H1 (cell line): ENCODE results near the gene NIPAL3. TPM values are rescaled to one million over a fixed set of nuclear protein-coding genes. Genes with fewer than 3 reads are reported as not detected.

Experiments used
- CTCF ChIA-PET: fragments of 300-600 bp; sonication (Branson Sonifier 250); formaldehyde crosslinking; loops from one replicate; lab custom pipeline; 2021; ENCODE audit not compliant: partially characterized antibody; lab: Charles Lee
- POLR2A ChIA-PET: fragments of 300-600 bp; sonication (Branson Sonifier 250); formaldehyde crosslinking; loops from one replicate; lab custom pipeline; 2021; ENCODE audit warnings: inconsistent platforms; ENCODE audit not compliant: partially characterized antibody; lab: Charles Lee
- DNase-seq, 2 experiments: peaks; one replicate each; pipeline versions ENCODE4 v3.0.0 to v3.0.0-alpha.2; 2010 to 2022; ENCODE audit warnings: low spot score in 2 of 2, low read depth in 1 of 2, mixed read lengths in 1 of 2
- FAIRE-seq: peaks from 2 replicates; lab custom pipeline; 2011; peaks lifted over from hg19 to GRCh38; lab: Jason Lieb, UNC
- H2AFZ ChIP-seq: 2 replicates; pipeline ENCODE4 v1.8.1; 2012; ENCODE audit warnings: low read length, inconsistent platforms
- H2AK5ac ChIP-seq: 2 replicates; pipeline ENCODE4 v1.6.1; 2013; ENCODE audit warnings: low read depth, low read length
- H2BK120ac ChIP-seq: replicated peaks from 2 replicates; pipeline ENCODE3; 2013; ENCODE audit warnings: low read depth, low read length, inconsistent platforms
- H2BK12ac ChIP-seq: 2 replicates; pipeline ENCODE4 v1.6.1; 2013; ENCODE audit warnings: low read depth, low read length
- H2BK15ac ChIP-seq: 2 replicates; pipeline ENCODE4 v1.6.1; 2013; ENCODE audit warnings: low read length
- H2BK20ac ChIP-seq: 2 replicates; pipeline ENCODE4 v1.6.1; 2013; ENCODE audit warnings: low read length
- H2BK5ac ChIP-seq: 2 replicates; pipeline ENCODE4 v1.6.1; 2013; ENCODE audit warnings: low read depth, low read length
- H3K14ac ChIP-seq: 2 replicates; pipeline ENCODE4 v1.6.1; 2013; ENCODE audit warnings: inconsistent platforms; ENCODE audit not compliant: insufficient read length
- H3K18ac ChIP-seq: 2 replicates; pipeline ENCODE4 v1.6.1; 2013; ENCODE audit warnings: low read length; ENCODE audit errors: extremely low read depth
- H3K23ac ChIP-seq: 2 replicates; pipeline ENCODE4 v1.6.1; 2013; ENCODE audit warnings: inconsistent platforms; ENCODE audit not compliant: insufficient read length
- H3K23me2 ChIP-seq: 2 replicates; pipeline ENCODE4 v1.6.1; 2013; ENCODE audit warnings: low read depth, low read length
- H3K27ac ChIP-seq: 2 replicates; pipeline ENCODE4 v1.6.1; 2011; ENCODE audit warnings: low read depth, low read length, inconsistent platforms
- H3K27me3 ChIP-seq, 4 experiments: replicated peaks in 1 of 4; 1 replicate in 1 of 4; 2 replicates in 3 of 4; pipeline versions ENCODE4 v1.6.1 to v1.8.1; 2011 to 2013; ENCODE audit warnings: low read length in 3 of 4, mild to moderate bottlenecking in 3 of 4, inconsistent platforms in 2 of 4, mixed read lengths in 2 of 4, moderate library complexity in 1 of 4; ENCODE audit not compliant: control insufficient read depth in 3 of 4, insufficient read depth in 3 of 4; ENCODE audit errors: extremely low read depth in 1 of 4
- H3K36me3 ChIP-seq, 4 experiments: 2 replicates each; pipeline versions ENCODE4 v1.6.1 to v1.8.1; 2011 to 2013; ENCODE audit warnings: mild to moderate bottlenecking in 4 of 4, low read length in 3 of 4, moderate library complexity in 2 of 4, control low read depth in 1 of 4, inconsistent platforms in 1 of 4; ENCODE audit not compliant: insufficient read depth in 4 of 4, control insufficient read depth in 2 of 4
- H3K4ac ChIP-seq: replicated peaks from 2 replicates; pipeline ENCODE3; 2013; ENCODE audit warnings: low read length, low read depth, mixed read lengths, inconsistent platforms; ENCODE audit not compliant: insufficient read length
- H3K4me1 ChIP-seq, 4 experiments: replicated peaks in 1 of 4; 1 replicate in 1 of 4; 2 replicates in 3 of 4; pipeline versions ENCODE4 v1.6.1 to v1.8.1; 2011 to 2013; ENCODE audit warnings: low read length in 3 of 4, inconsistent platforms in 2 of 4, mixed read lengths in 1 of 4; ENCODE audit not compliant: insufficient read depth in 4 of 4, control insufficient read depth in 3 of 4
- H3K4me2 ChIP-seq, 2 experiments: 2 replicates each; pipeline versions ENCODE4 v1.6.1 to v1.8.1; 2011 to 2013; ENCODE audit warnings: low read depth in 2 of 2, low read length in 2 of 2, control low read depth in 1 of 2, inconsistent platforms in 1 of 2, mild to moderate bottlenecking in 1 of 2; ENCODE audit not compliant: insufficient read depth in 1 of 2
- H3K4me3 ChIP-seq, 4 experiments: fragments of 200-600, 300-600 bp in 1 of 4; sonication (generic), shearing (Covaris generic), sonication (Bioruptor Twin) in 1 of 4; 2 replicates each; pipeline versions ENCODE4 v1.5.1 to v1.8.1; 2011 to 2016; ENCODE audit warnings: low read length in 4 of 4, low read depth in 3 of 4, control low read depth in 2 of 4, inconsistent platforms in 2 of 4, mild to moderate bottlenecking in 2 of 4, mixed read lengths in 1 of 4, moderate library complexity in 1 of 4; ENCODE audit not compliant: insufficient read depth in 2 of 4; ENCODE audit errors: extremely low read depth in 1 of 4
- H3K56ac ChIP-seq: replicated peaks from 2 replicates; pipeline ENCODE3; 2013; ENCODE audit warnings: low read depth, mild to moderate bottlenecking, mixed read lengths, low read length, inconsistent platforms; ENCODE audit not compliant: insufficient read length
- H3K79me1 ChIP-seq: 2 replicates; pipeline ENCODE4 v1.6.1; 2013; ENCODE audit warnings: low read depth, low read length, control low read depth
- H3K79me2 ChIP-seq, 2 experiments: 2 replicates each; pipeline versions ENCODE4 v1.6.1 to v1.8.1; 2012 to 2013; ENCODE audit warnings: low read length in 2 of 2, mild to moderate bottlenecking in 2 of 2, inconsistent platforms in 1 of 2; ENCODE audit not compliant: insufficient read depth in 2 of 2, control insufficient read depth in 1 of 2
- H3K9ac ChIP-seq, 4 experiments: replicated peaks in 1 of 4; 1 replicate in 1 of 4; 2 replicates in 3 of 4; pipeline versions ENCODE4 v1.6.1 to v1.8.1; 2011 to 2013; ENCODE audit warnings: low read depth in 3 of 4, low read length in 3 of 4, control low read depth in 2 of 4, mild to moderate bottlenecking in 2 of 4, moderate library complexity in 2 of 4, inconsistent platforms in 1 of 4; ENCODE audit errors: extremely low read depth in 1 of 4
- H3K9me3 ChIP-seq, 2 experiments: 2 replicates each; pipeline versions ENCODE4 v1.6.1 to v1.8.1; 2012 to 2013; ENCODE audit warnings: mild to moderate bottlenecking in 2 of 2, moderate library complexity in 2 of 2, control low read depth in 1 of 2, inconsistent platforms in 1 of 2, low read depth in 1 of 2, low read length in 1 of 2, mixed read lengths in 1 of 2; ENCODE audit not compliant: insufficient read depth in 2 of 2
- H4K20me1 ChIP-seq, 2 experiments: replicated peaks in 1 of 2; 2 replicates each; pipeline versions ENCODE3 to v1.8.1; 2011 to 2013; ENCODE audit warnings: inconsistent platforms in 2 of 2, low read length in 2 of 2, mild to moderate bottlenecking in 1 of 2; ENCODE audit not compliant: insufficient read depth in 2 of 2, control insufficient read depth in 1 of 2
- H4K5ac ChIP-seq: 2 replicates; pipeline ENCODE4 v1.6.1; 2013; ENCODE audit warnings: low read length, low read depth, mixed read lengths, inconsistent platforms; ENCODE audit not compliant: insufficient read length
- H4K8ac ChIP-seq: 2 replicates; pipeline ENCODE4 v1.8.0; 2013; ENCODE audit warnings: mild to moderate bottlenecking, moderate library complexity, low read length, inconsistent platforms; ENCODE audit not compliant: insufficient read depth; ENCODE audit errors: extremely low read depth
- H4K91ac ChIP-seq: replicated peaks from 2 replicates; pipeline ENCODE3; 2013; ENCODE audit warnings: low read length, mixed read lengths, inconsistent platforms; ENCODE audit not compliant: insufficient read length
- CHD2 ChIP-seq: IDR thresholded peaks from 2 replicates; pipeline ENCODE4 v1.6.1; 2012; ENCODE audit warnings: low read length, improper control_type of control experiment
- CTCF ChIP-seq, 3 experiments: IDR thresholded peaks; 1 replicate in 2 of 3; 2 replicates in 1 of 3; pipeline versions ENCODE4 v1.5.1 to v1.6.1; 2011; ENCODE audit warnings: low read length in 3 of 3, mild to moderate bottlenecking in 3 of 3, inconsistent platforms in 2 of 3, low read depth in 1 of 3, moderate library complexity in 1 of 3; ENCODE audit not compliant: insufficient read depth in 1 of 3; ENCODE audit errors: control extremely low read depth in 1 of 3
- HDAC6 ChIP-seq: IDR thresholded peaks from one replicate; pipeline ENCODE4 v1.7.1; 2012; ENCODE audit warnings: low read depth, mild to moderate bottlenecking, inconsistent platforms, low read length, moderate library complexity
- JUN ChIP-seq: IDR thresholded peaks from 2 replicates; pipeline ENCODE4 v1.6.1; 2011; ENCODE audit warnings: low read depth, mild to moderate bottlenecking, improper control_type of control experiment, low read length
- KDM4A ChIP-seq: IDR thresholded peaks from one replicate; pipeline ENCODE4 v1.7.1; 2012; ENCODE audit warnings: low read depth, mild to moderate bottlenecking, moderate library complexity, low read length, inconsistent platforms; ENCODE audit not compliant: severe bottlenecking
- MAFK ChIP-seq: IDR thresholded peaks from 2 replicates; pipeline ENCODE4 v1.6.1; 2012; ENCODE audit warnings: low read depth, mild to moderate bottlenecking, improper control_type of control experiment, low read length
- POLR2A ChIP-seq, 2 experiments: IDR thresholded peaks; 1 replicate in 1 of 2; 2 replicates in 1 of 2; pipeline ENCODE4 v1.6.1; 2011; ENCODE audit warnings: low read depth in 2 of 2, low read length in 2 of 2, mild to moderate bottlenecking in 2 of 2; ENCODE audit errors: control extremely low read depth in 1 of 2
- RAD21 ChIP-seq, 2 experiments: IDR thresholded peaks in 1 of 2; conservative IDR thresholded peaks in 1 of 2; 2 replicates each; pipeline ENCODE4 v1.6.1; 2011; ENCODE audit warnings: low read depth in 2 of 2, low read length in 2 of 2, improper control_type of control experiment in 1 of 2, inconsistent platforms in 1 of 2, mild to moderate bottlenecking in 1 of 2, moderate library complexity in 1 of 2
- SIRT6 ChIP-seq: IDR thresholded peaks from one replicate; pipeline ENCODE4 v1.7.1; 2012; ENCODE audit warnings: low read length, inconsistent platforms
- TBP ChIP-seq: IDR thresholded peaks from 2 replicates; pipeline ENCODE4 v1.6.1; 2011; ENCODE audit warnings: low read depth, low read length, improper control_type of control experiment
- TCF12 ChIP-seq: IDR thresholded peaks from 2 replicates; pipeline ENCODE4 v1.6.1; 2011; ENCODE audit warnings: low read depth, mild to moderate bottlenecking, low read length
- TEAD4 ChIP-seq: IDR thresholded peaks from 2 replicates; pipeline ENCODE4 v1.6.1; 2012; ENCODE audit warnings: low read depth, low read length, inconsistent platforms, mixed read lengths
- ZNF274 ChIP-seq: IDR thresholded peaks from 2 replicates; pipeline ENCODE4 v1.7.0; 2012; ENCODE audit warnings: low read length, borderline replicate concordance; ENCODE audit errors: extremely low read depth
- WGBS, 2 experiments: shearing (Covaris generic) in 1 of 2; methylation state at CpG; one replicate each; pipeline versions ENCODE4 v1.1.6 to v1.1.7; 2013 to 2015; ENCODE audit warnings: low lambda C conversion rate in 2 of 2, mixed read lengths in 2 of 2, inconsistent platforms in 1 of 2, low coverage in 1 of 2, missing lambda C conversion rate in 1 of 2; ENCODE audit not compliant: insufficient replicate concordance in 2 of 2, insufficient coverage in 1 of 2, insufficient read length in 1 of 2; ENCODE audit errors: extremely low coverage in 1 of 2, missing lambda C conversion rate in 1 of 2; 5-methylcytosine and 5-hydroxymethylcytosine counted together
- polyA plus RNA-seq, 7 experiments: library from polyadenylated mRNA; depleted of rRNA in 3 of 7; stranded (reverse) in 5 of 7; unstranded in 2 of 7; fragments of >200 nt in 5 of 7; fragments of 200-250 nt in 2 of 7; gene quantifications; 1 replicate in 5 of 7; 2 replicates in 1 of 7; 4 replicates in 1 of 7; pipeline versions ENCODE4 v1.2.1 to v1.2.3, GENCODE V29; 2011 to 2013; ENCODE audit warnings: missing spikeins in 2 of 7, mixed read lengths in 2 of 7
- total RNA-seq: library from RNA; stranded (reverse); fragmentation: NEBNext Ultra II Directional; extraction: Animal tissue kit (Norgen Biotek cat#: 25700); gene quantifications from 2 replicates; pipeline ENCODE4 v1.2.1, GENCODE V29; 2021

NIPAL3 gene
- total and polyA plus RNA-seq, 2 of the 8 experiments (the other 6 are each of a cell fraction or from before 2014, with no cell fraction given): 8.8 to 11.0 TPM

GRCh38 chr1:24373044-24373443 is 42.6 kb upstream of the NIPAL3 start:
- no peak for FAIRE-seq
- no peak overlapping the region for H3K18ac ChIP-seq
- no peak for DNase-seq
- no peak overlapping the region for H3K14ac ChIP-seq
- H4K8ac ChIP-seq: no peak overlapping the region
- POLR2A ChIA-PET: interaction anchor here (1.0 to 1.1 kb wide), 2 partner anchors 90 to 222 kb away, joined by 3 read pairs; no protein-coding TSS in a partner anchor
- no peak overlapping the region for H2BK15ac ChIP-seq
- H3K27me3 ChIP-seq: no peaks in the 10 kb centered on the region
- no peak overlapping the region for H3K23ac ChIP-seq
- no peak overlapping the region for H2BK5ac ChIP-seq
- CTCF ChIA-PET: interaction anchor here (1.3 to 5.5 kb wide), 8 partner anchors 9 to 174 kb away, joined by 3 to 51 read pairs (median 10); no protein-coding TSS in a partner anchor
- H4K20me1 ChIP-seq: no peaks in the 10 kb centered on the region
- H3K79me1 ChIP-seq: no peaks in the 10 kb centered on the region
- no peak overlapping the region for H4K91ac ChIP-seq
- H2BK20ac ChIP-seq: no peak overlapping the region
- H2AFZ ChIP-seq: no peak overlapping the region
- no peak overlapping the region for H2AK5ac ChIP-seq
- no peak overlapping the region for H3K56ac ChIP-seq
- no peaks in the 10 kb centered on the region for H3K79me2 ChIP-seq
- H3K4me1 ChIP-seq: peaks cover 0 to 13% (median 6%) of the 10 kb centered on the region in 4 experiments; a peak in 3 of 7 replicates
- no peak overlapping the region for H2BK120ac ChIP-seq
- H3K36me3 ChIP-seq: no peaks in the 10 kb centered on the region
- H3K4me3 ChIP-seq: no peak overlapping the region
- H3K23me2 ChIP-seq: no peaks in the 10 kb centered on the region
- no peak overlapping the region for H3K27ac ChIP-seq
- no peak overlapping the region for H4K5ac ChIP-seq
- 84% methylated on average over 7 of the region's 7 CpGs; no CpG with 5 or more reads in 1 of the 2 experiments for WGBS, 2 experiments
- no peak overlapping the region for H3K9ac ChIP-seq
- no peak overlapping the region for H2BK12ac ChIP-seq
- no peaks in the 10 kb centered on the region for H3K9me3 ChIP-seq
- no peak overlapping the region for H3K4me2 ChIP-seq
- H3K4ac ChIP-seq: no peak overlapping the region
- TF ChIP-seq TCF12 (no peak), CTCF (IDR thresholded peaks at IDR 0.05; ENCODE audit: control extremely low read depth in 1 of 3, insufficient read depth in 1 of 3, low read depth in 1 of 3, low read length in 3 of 3) (no peak), JUN (no peak), KDM4A (no peak), MAFK (no peak), ZNF274 (no peak), TEAD4 (no peak), TBP (no peak), CHD2 (no peak), POLR2A (IDR thresholded peaks at IDR 0.05; ENCODE audit: control extremely low read depth in 1 of 2, low read depth in 2 of 2, low read length in 2 of 2) (no peak), SIRT6 (no peak), RAD21 (IDR thresholded peaks at IDR 0.05 in 1 of 2, conservative IDR thresholded peaks at IDR 0.05 in 1 of 2; ENCODE audit: low read depth in 2 of 2, low read length in 2 of 2) (no peak), HDAC6 (no peak)
